ENCODE measurements around the gene MED27.

The MED27 gene

GRCh38 chr9:131892162-131892707 lies 187.4 kb downstream of the MED27 start:
- Mint-ChIP-seq H3K36me3 (peaks cover 7% of the 10 kb centered on the region), H3K27me3 (no peaks in the 10 kb centered on the region), H3K4me3 (no peak overlapping the region), H3K4me1 (no peaks in the 10 kb centered on the region), H3K27ac (no peak overlapping the region), H3K9me3 (no peaks in the 10 kb centered on the region)

- H3K4me3 Mint-ChIP-seq, result no peak overlapping the region
- no peaks in the 10 kb centered on the region for H3K4me1 Mint-ChIP-seq
- no peaks in the 10 kb centered on the region for H3K9me3 Mint-ChIP-seq
- peaks cover 7% of the 10 kb centered on the region for H3K36me3 Mint-ChIP-seq
- H3K27ac Mint-ChIP-seq, result no peak overlapping the region
- H3K27me3 Mint-ChIP-seq, result no peaks in the 10 kb centered on the region
Observed at GRCh38 chr9:131891598-131891997, 188.1 kb downstream of the MED27 start.

GRCh38 chr9:131889437-131890251 lies 190.0 kb downstream of the MED27 start:
- H3K4me3 Mint-ChIP-seq, result no peak overlapping the region
- peaks cover 8% of the 10 kb centered on the region for H3K36me3 Mint-ChIP-seq
- H3K27ac Mint-ChIP-seq, result no peak overlapping the region
- no peaks in the 10 kb centered on the region for H3K4me1 Mint-ChIP-seq
- no peaks in the 10 kb centered on the region for H3K27me3 Mint-ChIP-seq
- H3K9me3 Mint-ChIP-seq, result no peaks in the 10 kb centered on the region

- Mint-ChIP-seq H3K36me3 (peaks cover 8% of the 10 kb centered on the region), H3K4me3 (no peak overlapping the region), H3K4me1 (no peaks in the 10 kb centered on the region), H3K27ac (no peak overlapping the region), H3K27me3 (no peaks in the 10 kb centered on the region), H3K9me3 (no peaks in the 10 kb centered on the region)
Observed at GRCh38 chr9:131888923-131889322, 190.7 kb downstream of the MED27 start.

GRCh38 chr9:131887680-131888079 lies 192.0 kb downstream of the MED27 start:
- H3K27me3 Mint-ChIP-seq, result no peaks in the 10 kb centered on the region
- H3K27ac Mint-ChIP-seq, result no peak overlapping the region
- no peaks in the 10 kb centered on the region for H3K9me3 Mint-ChIP-seq
- H3K36me3 Mint-ChIP-seq, result peaks cover 9% of the 10 kb centered on the region
- no peak overlapping the region for H3K4me3 Mint-ChIP-seq
- H3K4me1 Mint-ChIP-seq, result no peaks in the 10 kb centered on the region

- no peaks in the 10 kb centered on the region for H3K27me3 Mint-ChIP-seq
- peaks cover 9% of the 10 kb centered on the region for H3K36me3 Mint-ChIP-seq
- no peak overlapping the region for H3K27ac Mint-ChIP-seq
Observed at GRCh38 chr9:131886826-131887225, 192.8 kb downstream of the MED27 start.

GRCh38 chr9:131885144-131885609 lies 194.5 kb downstream of the MED27 start:
- Mint-ChIP-seq H3K4me3 (no peak overlapping the region), H3K27ac (no peak overlapping the region), H3K36me3 (peaks cover 6% of the 10 kb centered on the region), H3K27me3 (no peaks in the 10 kb centered on the region), H3K4me1 (no peaks in the 10 kb centered on the region), H3K9me3 (no peaks in the 10 kb centered on the region)

More at GRCh38 chr9:131886826-131887225, 192.8 kb downstream of the MED27 start:
- no peaks in the 10 kb centered on the region for H3K4me1 Mint-ChIP-seq
- H3K4me3 Mint-ChIP-seq, result no peak overlapping the region
- no peaks in the 10 kb centered on the region for H3K9me3 Mint-ChIP-seq

- Mint-ChIP-seq H3K9me3 (no peaks in the 10 kb centered on the region), H3K4me1 (no peaks in the 10 kb centered on the region), H3K4me3 (no peak overlapping the region), H3K36me3 (peaks cover 4% of the 10 kb centered on the region), H3K27ac (no peak overlapping the region), H3K27me3 (no peaks in the 10 kb centered on the region)
Observed at GRCh38 chr9:131884222-131884621, 195.4 kb downstream of the MED27 start.

- Mint-ChIP-seq H3K27ac (no peak overlapping the region), H3K4me3 (no peak overlapping the region), H3K4me1 (no peaks in the 10 kb centered on the region), H3K36me3 (peaks cover 2% of the 10 kb centered on the region), H3K27me3 (no peaks in the 10 kb centered on the region), H3K9me3 (no peaks in the 10 kb centered on the region)
Observed at GRCh38 chr9:131880833-131881583, 198.7 kb downstream of the MED27 start.

GRCh38 chr9:131879911-131880290 lies 199.8 kb downstream of the MED27 start:
- no peak overlapping the region for H3K27ac Mint-ChIP-seq
- no peaks in the 10 kb centered on the region for H3K4me1 Mint-ChIP-seq
- no peaks in the 10 kb centered on the region for H3K27me3 Mint-ChIP-seq
- no peaks in the 10 kb centered on the region for H3K9me3 Mint-ChIP-seq
- no peak overlapping the region for H3K4me3 Mint-ChIP-seq
- H3K36me3 Mint-ChIP-seq, result peaks cover 2% of the 10 kb centered on the region

- Mint-ChIP-seq H3K27me3 (no peaks in the 10 kb centered on the region), H3K4me1 (no peaks in the 10 kb centered on the region), H3K4me3 (no peak overlapping the region), H3K27ac (no peak overlapping the region), H3K9me3 (no peaks in the 10 kb centered on the region), H3K36me3 (peaks cover 2% of the 10 kb centered on the region)
Observed at GRCh38 chr9:131879181-131879910, 200.3 kb downstream of the MED27 start.

GRCh38 chr9:131876486-131876885 lies 203.2 kb downstream of the MED27 start:
- Mint-ChIP-seq H3K36me3 (no peaks in the 10 kb centered on the region), H3K27ac (no peak overlapping the region), H3K4me1 (no peaks in the 10 kb centered on the region), H3K9me3 (no peaks in the 10 kb centered on the region), H3K27me3 (no peaks in the 10 kb centered on the region), H3K4me3 (no peak overlapping the region)

GRCh38 chr9:131875828-131876485 lies 203.7 kb downstream of the MED27 start:
- Mint-ChIP-seq H3K27ac (no peak overlapping the region), H3K27me3 (no peaks in the 10 kb centered on the region), H3K4me3 (no peak overlapping the region), H3K9me3 (no peaks in the 10 kb centered on the region), H3K4me1 (no peaks in the 10 kb centered on the region), H3K36me3 (no peaks in the 10 kb centered on the region)

GRCh38 chr9:131874916-131875670 lies 204.6 kb downstream of the MED27 start:
- Mint-ChIP-seq H3K4me1 (no peaks in the 10 kb centered on the region), H3K27me3 (no peaks in the 10 kb centered on the region), H3K9me3 (no peaks in the 10 kb centered on the region), H3K4me3 (no peak overlapping the region), H3K27ac (no peak overlapping the region), H3K36me3 (no peaks in the 10 kb centered on the region)

Measured in activated naive CD4-positive, alpha-beta T cell treated with anti-CD3 and anti-CD28 coated beads, Interleukin-2, amount 50 U/mL, for 24 hours (primary cell).